Right ventricle myocardium superior (tissue), 1 donor: ENCODE results near the gene DDX17. TPM values are rescaled to one million over a fixed set of nuclear protein-coding genes. Genes with fewer than 3 reads are reported as not detected.
A peak's percentile ranks its signal among the peaks of the same experiment; 100 is the strongest.

ENCODE experiments used
- ATAC-seq: fragments of 200-7000 bp; cut with Tn5 transposase; one replicate; pipeline ENCODE4 v1.9.1; 2020; ENCODE audit warnings: mild to moderate bottlenecking; ENCODE audit not compliant: poor library complexity
- DNase-seq: peaks from one replicate; pipeline ENCODE4 v3.0.0-alpha.2; 2020
- intact Hi-C: fragments of 100-400 bp; cut with DNase I; formaldehyde crosslinking; loops from one replicate; pipeline ENCODE4 v1.11.2; 2022
- total RNA-seq: library from RNA; stranded (reverse); fragmentation: NEBNext Ultra II Directional; extraction: Animal tissue kit (Norgen Biotek cat#: 25700); gene quantifications from one replicate; pipeline ENCODE4 v1.2.1, GENCODE V29; 2021
- donor health status: DM: no; HTN: yes; CAD: no; lungs with severe emphysema.

Gene DDX17
- total RNA-seq, 1 donor from 2014 or later, result 193 TPM

- intact Hi-C loops, result no loop called here
- DNase-seq (no peak), ATAC-seq (no peak)
Measured at GRCh38 chr22:38453996-38454352, 52.1 kb downstream of the DDX17 start.

GRCh38 chr22:38453066-38453672 is 52.9 kb downstream of the DDX17 start:
- ATAC-seq, result no peak
- intact Hi-C loops, result no loop called here
- DNase-seq, result no peak

- peak; percentile 81 for DNase-seq
- ATAC-seq, result peak; percentile 62
- intact Hi-C loops, result no loop called here
Measured at GRCh38 chr22:38452373-38453065, 53.6 kb downstream of the DDX17 start.

- intact Hi-C loops, result no loop called here
- ATAC-seq (no peak), DNase-seq (no peak)
Measured at GRCh38 chr22:38451864-38452263, 54.2 kb downstream of the DDX17 start.

GRCh38 chr22:38451404-38451803 is 54.7 kb downstream of the DDX17 start:
- DNase-seq, result no peak
- no peak for ATAC-seq
- intact Hi-C loops, result no loop called here

GRCh38 chr22:38450234-38450797 is 55.8 kb downstream of the DDX17 start:
- ATAC-seq (peak; percentile 63), DNase-seq (peak; percentile 63)
- intact Hi-C loops, result no loop called here

DNA sequence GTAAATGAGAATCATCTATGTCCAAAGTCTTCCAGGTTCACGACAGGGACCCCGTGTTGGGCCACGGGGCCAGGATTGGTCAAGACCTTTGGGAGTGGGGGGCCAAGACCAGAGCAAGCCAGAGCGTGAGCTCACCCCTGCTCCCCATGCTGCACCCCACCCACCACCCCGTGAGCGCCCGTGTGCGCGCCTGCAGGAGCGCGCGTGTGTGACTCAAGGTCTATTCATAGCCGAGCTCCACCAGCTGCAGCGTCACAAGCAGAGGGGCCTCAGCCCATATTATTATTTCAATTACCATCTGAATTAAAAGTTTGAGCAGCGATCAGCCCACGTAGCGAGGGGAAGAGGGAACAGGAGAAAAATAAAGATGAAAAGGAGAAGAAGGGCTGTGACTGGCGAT is 56.3 kb downstream of the DDX17 start:
- intact Hi-C loops, result no loop called here
- no peak for DNase-seq
- ATAC-seq, result peak; percentile 34

- peak; percentile 70 for DNase-seq
- intact Hi-C loops, result no loop called here
- peak; percentile 70 for ATAC-seq
Measured at GRCh38 chr22:38448945-38449745, 57.0 kb downstream of the DDX17 start.

- ATAC-seq, result no peak
- no peak for DNase-seq
- intact Hi-C loops, result no loop called here
Measured at GRCh38 chr22:38446018-38446601, 60.0 kb downstream of the DDX17 start.

DNA sequence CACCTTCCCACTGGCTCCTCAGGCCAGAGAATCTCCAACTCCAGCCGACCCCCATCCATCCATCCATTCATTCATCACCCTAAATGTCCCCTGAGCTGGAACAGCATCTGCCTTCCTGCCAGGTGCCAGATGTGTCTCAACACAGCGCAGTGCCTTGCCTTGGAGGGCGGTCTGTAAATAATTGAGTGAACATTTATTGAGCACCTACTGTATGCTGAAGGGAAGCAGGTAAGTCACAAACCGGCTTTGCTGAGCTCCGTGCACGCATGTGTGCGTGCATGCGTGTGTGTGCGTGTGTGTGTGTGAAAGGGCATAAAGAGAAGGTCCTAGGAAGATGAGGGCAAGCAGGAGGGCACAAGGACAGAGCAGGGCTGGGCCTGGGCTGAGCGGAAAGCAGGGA is 61.3 kb downstream of the DDX17 start:
- no peak for ATAC-seq
- DNase-seq, result no peak
- intact Hi-C loops, result no loop called here

GRCh38 chr22:38443628-38444521 is 62.2 kb downstream of the DDX17 start:
- DNase-seq, result no peak
- ATAC-seq, result no peak
- intact Hi-C loops, result no loop called here

GRCh38 chr22:38442967-38443627 is 63.0 kb downstream of the DDX17 start:
- peak; percentile 82 for ATAC-seq
- intact Hi-C loops, result no loop called here
- peak; percentile 67 for DNase-seq

- no peak for ATAC-seq
- intact Hi-C loops, result no loop called here
Measured at GRCh38 chr22:38441620-38442287, 64.4 kb downstream of the DDX17 start.

GRCh38 chr22:38440747-38441350 is 65.3 kb downstream of the DDX17 start:
- intact Hi-C loops, result no loop called here
- ATAC-seq, result no peak
- no peak for DNase-seq

More at GRCh38 chr22:38441620-38442287, 64.4 kb downstream of the DDX17 start:
- DNase-seq, result no peak

- no peak for DNase-seq
- intact Hi-C loops, result no loop called here
- ATAC-seq, result no peak
Measured at GRCh38 chr22:38437416-38437815, 68.7 kb downstream of the DDX17 start.

DNA sequence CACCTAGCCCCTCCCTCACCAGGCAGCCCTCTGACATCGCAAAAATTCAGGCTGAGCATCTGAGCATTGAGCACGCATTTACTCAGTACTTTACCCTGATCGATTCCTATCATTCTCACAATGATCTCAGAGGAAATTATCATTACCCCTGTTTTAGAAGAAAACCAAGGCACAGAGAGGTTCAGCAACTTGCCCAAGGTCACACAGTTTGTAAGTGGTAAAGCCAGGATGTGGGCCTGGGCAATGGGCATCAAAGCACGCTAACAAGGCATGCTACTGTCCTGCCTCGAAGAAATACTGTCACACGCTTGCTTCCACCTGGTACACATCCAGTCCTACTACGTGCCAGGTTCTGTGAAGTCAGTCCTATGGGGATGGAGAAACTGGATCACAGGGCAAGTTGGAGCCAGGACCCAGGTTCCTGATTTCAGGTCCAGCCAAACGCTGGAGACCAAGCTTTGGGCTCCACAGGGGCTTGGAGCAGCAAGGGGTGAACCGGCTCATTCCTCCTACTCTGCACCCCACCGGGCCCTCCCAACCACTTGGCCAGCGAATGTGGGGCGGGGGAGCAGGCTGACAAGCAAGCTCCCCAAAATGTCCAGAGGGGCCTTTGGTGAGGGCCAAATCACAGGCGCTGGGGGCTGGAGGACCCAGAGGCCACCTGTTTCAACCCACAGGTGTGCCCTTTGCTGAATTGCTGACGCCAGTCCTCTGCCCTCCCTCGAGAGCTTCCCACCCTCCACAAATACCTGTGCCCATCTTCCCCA is 69.3 kb downstream of the DDX17 start:
- intact Hi-C loops, result no loop called here
- ATAC-seq (no peak), DNase-seq (no peak)
